HS-27A (cell line): ENCODE results near the gene CCR5AS.
"Not testable (repeated sequence)": the region's sequence is repeated elsewhere in the genome, so short reads cannot be mapped to it uniquely, and the experiment has no call there.

Experiments
- DNase-seq: peaks from one replicate; pipeline ENCODE4 v3.0.0-alpha.2; 2012; ENCODE audit warnings: low read depth, missing footprints

Gene CCR5AS

DNA sequence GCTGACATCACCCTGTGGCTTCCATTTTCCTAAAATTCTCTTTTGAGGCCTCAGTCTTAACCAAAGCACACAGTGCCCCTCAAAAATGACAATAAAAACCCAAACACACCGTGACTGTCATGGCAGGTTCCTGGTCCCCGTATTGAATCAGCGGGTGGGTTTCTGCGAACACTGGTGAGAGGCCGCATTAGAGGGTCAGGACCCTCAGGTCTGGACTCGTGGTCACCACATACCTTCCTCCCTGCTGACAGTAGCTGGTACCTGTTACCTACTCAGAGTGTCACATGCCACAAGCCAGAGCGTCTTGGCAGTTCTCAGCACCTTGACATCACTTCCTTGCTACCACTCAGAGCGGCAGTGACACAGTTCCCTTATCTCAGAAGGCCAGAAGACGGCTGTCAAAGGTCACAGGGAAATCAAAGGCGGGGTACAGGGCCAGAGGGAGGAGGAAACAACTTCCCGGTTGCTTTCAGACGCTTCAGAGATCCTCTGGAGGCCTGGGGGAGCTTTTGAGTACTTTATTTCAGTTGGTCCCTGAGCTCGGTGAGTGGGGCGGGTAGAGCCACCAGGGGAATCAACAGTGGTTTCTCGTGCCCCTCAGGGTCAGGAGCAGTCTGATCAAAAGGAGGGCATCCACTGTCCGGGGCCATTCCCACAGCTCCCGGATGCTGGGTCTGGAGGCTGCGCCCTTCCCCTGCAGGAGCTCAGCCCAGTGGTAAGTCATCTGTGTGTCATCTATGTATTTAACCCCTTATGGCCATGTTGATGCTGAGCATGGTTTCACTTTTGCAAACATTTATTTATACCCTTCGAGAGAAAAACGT lies at the start of gene CCR5AS, which contains the start of gene CCRL2:
CCR5AS (minus strand) TSS at position 279 of the 824 bp plus-strand sequence.
CCRL2 (plus strand) TSS at position 472 of the 824 bp plus-strand sequence. CDS start 821 bp downstream, outside the sequence.
- DNase-seq, result no peak

GRCh38 chr3:46456118-46456517 lies 49.3 kb upstream of the CCR5AS start:
- no peak for DNase-seq

DNA sequence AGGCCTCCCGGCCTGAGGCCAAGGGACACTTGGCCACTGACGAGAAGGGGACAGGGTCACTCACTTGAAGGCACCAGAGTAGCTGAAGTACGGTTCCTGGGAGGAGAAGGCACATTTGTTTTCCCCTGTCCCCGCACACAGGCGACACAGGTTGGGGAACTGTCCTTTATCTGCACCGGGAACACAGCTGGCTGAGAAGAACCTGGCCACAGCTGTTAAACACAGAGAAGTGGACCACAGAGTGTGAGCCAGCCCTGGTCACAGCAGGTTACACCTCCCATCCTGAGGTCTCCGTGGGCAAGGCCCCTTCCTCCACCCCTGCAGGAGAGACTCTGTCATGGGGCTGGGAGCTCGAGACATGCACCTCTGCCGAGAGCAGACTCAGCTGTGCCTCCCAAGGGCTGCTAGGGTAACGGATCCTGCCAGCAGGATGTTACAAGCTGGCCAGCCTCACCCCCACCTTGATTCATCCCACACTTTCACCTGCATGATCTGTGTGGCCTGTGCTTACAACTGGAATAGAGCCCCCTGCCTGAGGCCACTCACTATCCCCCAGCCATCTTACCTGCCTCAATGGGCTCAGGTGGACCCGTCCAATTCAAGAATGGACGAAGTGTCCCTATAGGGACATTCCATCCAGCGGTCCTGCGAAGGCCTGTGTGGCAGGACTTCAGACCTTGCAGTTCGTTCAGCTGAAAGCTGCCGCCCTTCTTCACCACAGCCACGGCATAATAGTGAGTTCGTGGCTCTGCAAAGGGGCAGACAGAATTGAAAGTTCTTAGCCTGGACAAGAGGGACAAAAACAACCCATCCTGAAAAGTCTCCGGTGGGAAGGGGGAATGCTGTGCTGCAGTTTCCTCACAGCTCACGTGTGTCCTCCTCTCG lies 48.6 kb upstream of the CCR5AS start:
- DNase-seq, result no peak

- DNase-seq, result no peak
These were observed 47.7 kb upstream of the CCR5AS start for GRCh38 chr3:46454606-46455005.

- DNase-seq, result no peak
These were observed 47.3 kb upstream of the CCR5AS start for GRCh38 chr3:46454209-46454595.

GRCh38 chr3:46453526-46454208 lies 46.8 kb upstream of the CCR5AS start:
- no peak for DNase-seq

DNA sequence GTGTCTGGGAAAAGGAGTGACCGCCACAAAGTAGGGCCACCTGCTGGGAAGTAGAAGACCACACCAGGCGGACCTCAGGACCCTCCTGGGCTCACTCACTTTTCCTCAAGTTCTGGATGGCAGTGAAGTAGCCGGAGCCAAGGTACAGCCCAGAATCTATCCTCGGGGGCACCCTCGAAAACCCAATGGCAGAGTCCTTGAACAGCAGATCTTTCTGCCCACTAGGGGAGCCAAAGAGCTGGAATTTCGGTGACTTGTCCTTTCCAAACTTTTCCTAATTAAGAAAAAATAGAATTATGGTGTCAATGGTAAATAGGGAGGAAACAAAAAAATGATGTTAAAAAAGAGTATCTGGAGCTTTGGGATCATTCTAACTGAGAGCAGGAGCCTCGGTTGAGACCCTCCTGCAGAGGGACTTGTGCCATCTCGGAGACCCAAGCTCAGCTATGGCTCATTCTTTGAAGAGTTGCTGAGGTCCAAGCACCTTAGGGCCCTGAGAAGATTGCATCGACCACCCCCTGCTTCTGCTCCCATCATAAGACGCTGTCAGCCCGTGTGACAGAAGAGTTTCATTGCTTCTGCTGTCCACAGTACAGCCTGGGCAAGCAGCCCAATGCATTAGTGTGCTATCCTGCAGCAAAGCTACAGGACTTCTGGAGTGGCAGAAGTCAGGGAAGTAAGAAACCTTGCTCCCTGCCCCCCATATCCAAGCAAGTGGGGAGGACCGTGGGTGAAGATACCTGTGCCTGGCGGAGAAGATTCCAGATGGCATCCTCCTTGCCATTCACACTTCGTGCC lies 43.1 kb upstream of the CCR5AS start:
- no peak for DNase-seq

GRCh38 chr3:46448721-46449120 lies 41.9 kb upstream of the CCR5AS start:
- no peak for DNase-seq

- DNase-seq, result no peak
These were observed 40.5 kb upstream of the CCR5AS start for GRCh38 chr3:46447228-46447985.

DNA sequence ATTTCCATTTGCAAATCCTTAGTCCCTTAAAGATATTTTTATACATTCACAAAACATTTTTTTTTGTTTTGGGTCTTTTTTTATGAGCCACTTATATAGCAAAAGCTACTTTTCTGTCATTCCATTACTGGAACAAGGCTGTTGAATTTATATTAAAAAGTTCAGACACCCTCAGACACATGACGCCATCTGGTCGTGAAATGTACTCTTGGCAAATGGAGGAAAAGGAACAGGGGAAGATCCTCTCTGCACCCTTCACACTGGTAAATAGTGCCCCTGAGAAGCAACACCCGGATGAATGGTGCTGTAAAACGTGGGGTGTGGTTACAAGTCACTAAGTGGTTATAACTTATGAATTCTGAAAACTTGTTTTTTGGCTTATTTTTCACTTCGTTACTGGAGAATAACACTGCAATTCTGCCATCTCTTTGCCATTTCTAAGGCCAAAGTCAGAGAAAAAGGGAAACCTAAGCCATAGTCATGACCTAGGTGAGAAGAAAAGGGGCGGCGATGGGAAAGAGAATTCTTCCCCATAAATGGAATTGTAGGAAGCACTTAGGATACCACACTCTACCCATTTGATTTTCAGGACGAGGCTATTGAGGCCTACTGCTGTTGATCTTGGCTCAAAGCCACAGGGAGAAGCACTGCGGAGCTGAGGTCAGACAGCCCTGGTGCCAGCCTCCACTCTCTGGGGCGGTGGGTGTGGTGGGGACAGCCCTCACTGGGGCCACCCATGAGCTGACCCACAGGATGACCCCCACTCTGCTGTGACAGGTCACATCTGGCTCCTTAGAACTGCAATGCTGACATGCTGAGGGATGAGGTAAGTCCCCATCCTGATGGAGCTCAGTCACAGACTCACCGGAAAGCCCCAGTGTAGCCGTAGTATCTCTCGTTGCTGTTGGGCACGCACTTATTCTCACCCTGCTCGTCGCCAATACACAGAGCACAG lies 36.0 kb upstream of the CCR5AS start:
- DNase-seq, result no peak

DNA sequence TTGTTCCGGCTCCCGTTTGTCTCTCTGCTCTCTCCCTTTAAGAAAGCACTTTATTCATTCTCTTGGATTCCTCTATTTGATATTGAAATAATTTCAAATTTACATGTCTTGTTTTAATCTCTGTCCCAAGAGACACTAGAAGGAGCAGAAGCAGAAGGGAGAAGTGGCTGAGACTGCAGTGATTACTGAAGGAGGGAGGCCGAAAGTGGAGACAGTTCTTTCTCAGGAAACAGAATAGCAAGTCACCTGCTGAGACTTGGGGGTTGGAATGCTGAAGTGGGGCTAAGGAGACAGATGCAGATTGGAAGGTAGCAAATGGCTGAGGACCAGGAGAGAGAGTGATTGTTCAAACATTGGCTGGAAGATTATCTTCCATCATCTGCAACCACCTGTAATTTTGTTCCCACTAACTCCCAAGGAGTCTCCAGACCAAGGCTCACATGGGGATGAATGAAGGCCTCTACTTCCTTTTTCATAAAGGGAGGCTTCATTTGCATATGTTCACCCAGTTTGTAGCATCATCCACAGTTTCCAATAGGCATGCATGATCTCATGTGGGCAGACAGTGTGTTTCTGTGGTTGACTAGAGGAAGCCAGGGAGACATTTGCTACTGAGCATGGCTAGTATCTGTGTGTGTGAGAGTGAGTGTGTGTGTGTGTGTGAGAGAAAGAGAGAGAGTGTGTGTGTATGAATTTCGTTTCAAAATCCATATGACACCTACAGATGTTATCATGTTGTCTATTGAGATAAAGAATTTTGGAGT lies 33.8 kb upstream of the CCR5AS start:
- DNase-seq, result no peak

DNA sequence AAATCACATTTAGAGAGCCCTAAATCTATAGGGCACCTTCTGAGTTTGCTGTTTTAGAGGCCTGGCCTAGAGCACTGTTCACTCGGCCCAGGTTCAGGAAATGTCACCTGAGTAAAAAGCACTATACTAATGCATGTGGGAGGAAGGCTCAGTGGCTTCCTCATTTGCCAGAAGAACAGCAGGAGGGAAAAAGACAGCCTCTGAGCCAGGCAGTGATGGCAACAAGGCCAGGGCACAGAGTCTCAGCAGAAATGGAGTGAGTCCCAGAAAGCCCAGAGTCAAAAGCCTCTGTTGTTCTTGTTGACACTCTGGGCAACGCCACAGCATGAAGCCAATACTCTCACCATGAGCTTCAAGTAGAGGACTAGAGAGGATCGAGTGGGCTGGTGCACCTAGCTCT lies 32.0 kb upstream of the CCR5AS start:
- no peak for DNase-seq

GRCh38 chr3:46435081-46435726 lies 28.3 kb upstream of the CCR5AS start:
- no peak for DNase-seq

GRCh38 chr3:46433841-46434240 lies 27.0 kb upstream of the CCR5AS start:
- no peak for DNase-seq

- DNase-seq, result not testable (repeated sequence)
These were observed 26.3 kb upstream of the CCR5AS start for GRCh38 chr3:46433118-46433517.

GRCh38 chr3:46431905-46432304 lies 25.0 kb upstream of the CCR5AS start:
- DNase-seq, result not testable (repeated sequence)

DNA sequence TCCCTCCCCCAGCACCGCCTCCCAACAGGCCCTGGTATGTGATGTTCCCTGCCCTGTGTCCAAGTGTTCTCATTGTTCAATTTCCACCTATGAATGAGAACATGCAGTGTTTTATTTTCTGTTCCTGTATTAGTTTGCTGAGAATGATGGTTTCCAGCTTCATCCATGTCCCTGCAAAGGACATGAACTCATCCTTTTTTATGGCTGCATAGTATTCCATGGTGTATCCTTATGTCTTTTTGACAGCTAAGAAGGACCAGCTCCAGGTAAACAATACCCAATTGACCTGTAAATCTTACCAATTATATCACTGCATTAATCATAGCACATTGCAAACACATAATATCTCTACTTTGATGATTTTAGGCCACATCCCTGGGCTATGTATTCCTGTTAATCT lies 24.0 kb upstream of the CCR5AS start:
- DNase-seq, result not testable (repeated sequence)

GRCh38 chr3:46429671-46430070 lies 22.8 kb upstream of the CCR5AS start:
- DNase-seq, result no peak
